GM12891 (cell line): ENCODE results near the gene TIPARP.

Experiments
- PAX5 ChIP-seq: IDR thresholded peaks from 2 replicates; pipeline ENCODE4 v1.6.1; 2011; ENCODE audit warnings: low read length, moderate library complexity, mild to moderate bottlenecking; ENCODE audit not compliant: insufficient read depth, severe bottlenecking
- POLR2A ChIP-seq: IDR thresholded peaks from 2 replicates; pipeline ENCODE4 v1.6.1; 2011; ENCODE audit warnings: low read depth, low read length, control low read depth
- TAF1 ChIP-seq: IDR thresholded peaks from 2 replicates; pipeline ENCODE4 v1.6.1; 2011; ENCODE audit warnings: low read depth, low read length, control low read depth

GRCh38 chr3:156657862-156658731, 16.3 kb upstream of the TIPARP start:
- no peak for TF ChIP-seq TAF1
- TF ChIP-seq PAX5: no peak
- no peak for TF ChIP-seq POLR2A
